A673 (cell line): ENCODE data around the gene FOXK1. TPM values are rescaled to one million over a fixed set of nuclear protein-coding genes. Genes with fewer than 3 reads are reported as not detected.
A peak's percentile ranks its signal among the peaks of the same experiment; 100 is the strongest.

ENCODE experiments used
- BruUV-seq: library from RNA; stranded (reverse); fragments of 400-500 nt; replicated peaks from 2 replicates; lab custom pipeline; 2021; lab: Mats Ljungman, UMichigan
- CTCF ChIA-PET: fragments of 300-600 bp; sonication (Branson Sonifier 250); formaldehyde crosslinking; loops from one replicate; lab custom pipeline; 2022; ENCODE audit warnings: antibody characterized with exemption; lab: Charles Lee
- POLR2A ChIA-PET: fragments of 300-600 bp; sonication (Branson Sonifier 250); formaldehyde crosslinking; loops from one replicate; lab custom pipeline; 2022; ENCODE audit warnings: antibody characterized with exemption; ENCODE audit not compliant: low non-redundant PET; lab: Charles Lee
- DNase-seq: peaks from one replicate; pipeline ENCODE4 v3.0.0-alpha.2; 2015; ENCODE audit warnings: low spot score
- H3K27ac ChIP-seq: fragments of 200-600 bp; sonication (generic); 2 replicates; pipeline ENCODE4 v1.5.1; 2016; ENCODE audit warnings: mixed run types, low read depth, mild to moderate bottlenecking, mixed read lengths, antibody characterized with exemption, low read length; ENCODE audit not compliant: poor library complexity, severe bottlenecking
- H3K27me3 ChIP-seq: fragments of 200-600 bp; sonication (generic); replicated peaks from 2 replicates; pipeline ENCODE4 v1.6.1; 2017; ENCODE audit warnings: mixed run types, low read depth, mild to moderate bottlenecking, mixed read lengths, antibody characterized with exemption, low read length; ENCODE audit not compliant: insufficient read depth, poor library complexity
- H3K36me3 ChIP-seq: fragments of 200-600 bp; sonication (generic); 2 replicates; pipeline ENCODE4 v1.6.1; 2016; ENCODE audit warnings: mixed run types, mild to moderate bottlenecking, mixed read lengths, antibody characterized with exemption, low read length; ENCODE audit not compliant: insufficient read depth, poor library complexity, severe bottlenecking
- H3K4me1 ChIP-seq: fragments of 200-600 bp; sonication (generic); 2 replicates; pipeline ENCODE4 v1.6.1; 2017; ENCODE audit warnings: mixed run types, mild to moderate bottlenecking, mixed read lengths, antibody characterized with exemption, low read length; ENCODE audit not compliant: insufficient read depth, poor library complexity, severe bottlenecking
- H3K4me3 ChIP-seq: fragments of 200-600 bp; sonication (generic); 2 replicates; pipeline ENCODE4 v1.5.1; 2016; ENCODE audit warnings: low read depth, mixed run types, mild to moderate bottlenecking, mixed read lengths, low read length; ENCODE audit not compliant: poor library complexity, severe bottlenecking
- H3K9me3 ChIP-seq: fragments of 200-600 bp; sonication (generic); 2 replicates; pipeline ENCODE4 v1.6.1; 2016; ENCODE audit warnings: mixed run types, low read depth, mild to moderate bottlenecking, mixed read lengths, antibody characterized with exemption, low read length; ENCODE audit not compliant: poor library complexity, severe bottlenecking
- EZH2 ChIP-seq: fragments of 200-600 bp; sonication (generic); IDR thresholded peaks from 2 replicates; pipeline ENCODE4 v1.6.1; 2017; ENCODE audit warnings: borderline replicate concordance, low read depth, mild to moderate bottlenecking, mixed read lengths, antibody characterized with exemption, low read length; ENCODE audit not compliant: poor library complexity, severe bottlenecking
- intact Hi-C: fragments of 100-400 bp; cut with micrococcal nuclease; formaldehyde crosslinking; loops from one replicate; pipeline ENCODE4 v1.10.0; 2022; ENCODE audit not compliant: unreplicated experiment
- total RNA-seq: library from RNA; stranded (reverse); gene quantifications from 2 replicates; pipeline ENCODE4 v1.2.3, GENCODE V29; 2021
- TF ChIP-seq, protein P1 (sequence below): fragments of 300-800, 200-600 bp; sonication (generic); conservative IDR thresholded peaks from 2 replicates; pipeline ENCODE4 v1.5.1; 2017; ENCODE audit warnings: low read depth, mild to moderate bottlenecking, antibody characterized with exemption, low read length, moderate library complexity, mixed read lengths

The FOXK1 gene
- total RNA-seq, 1 experiment from 2014 or later, result 43.8 TPM

DNA sequence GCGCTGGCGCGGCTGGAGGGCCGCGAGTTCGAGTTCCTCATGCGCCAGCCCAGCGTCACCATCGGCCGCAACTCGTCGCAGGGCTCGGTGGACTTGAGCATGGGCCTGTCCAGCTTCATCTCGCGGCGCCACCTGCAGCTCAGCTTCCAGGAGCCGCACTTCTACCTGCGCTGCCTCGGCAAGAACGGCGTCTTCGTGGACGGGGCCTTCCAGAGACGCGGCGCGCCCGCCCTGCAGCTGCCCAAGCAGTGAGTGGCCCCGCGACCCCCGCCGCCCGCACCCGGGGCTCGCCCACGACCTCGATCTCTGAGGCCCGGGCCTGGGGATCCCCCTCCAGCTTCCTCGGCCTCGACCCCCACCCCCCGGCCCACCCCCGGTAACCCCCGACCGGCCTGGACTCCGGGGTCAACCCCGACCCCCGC is 537 bp downstream of the FOXK1 start:
- ChIA-PET CTCF (no interaction called here), POLR2A (interaction anchor here (1.1 kb wide), 1 partner anchor 41 kb away, joined by 3 read pairs; no protein-coding TSS in a partner anchor)
- H3K4me3 ChIP-seq, result peak overlapping the region; percentile 88
- no TSS peak for BruUV-seq
- no peak for TF ChIP-seq EZH2
- TF ChIP-seq, protein P1, sequence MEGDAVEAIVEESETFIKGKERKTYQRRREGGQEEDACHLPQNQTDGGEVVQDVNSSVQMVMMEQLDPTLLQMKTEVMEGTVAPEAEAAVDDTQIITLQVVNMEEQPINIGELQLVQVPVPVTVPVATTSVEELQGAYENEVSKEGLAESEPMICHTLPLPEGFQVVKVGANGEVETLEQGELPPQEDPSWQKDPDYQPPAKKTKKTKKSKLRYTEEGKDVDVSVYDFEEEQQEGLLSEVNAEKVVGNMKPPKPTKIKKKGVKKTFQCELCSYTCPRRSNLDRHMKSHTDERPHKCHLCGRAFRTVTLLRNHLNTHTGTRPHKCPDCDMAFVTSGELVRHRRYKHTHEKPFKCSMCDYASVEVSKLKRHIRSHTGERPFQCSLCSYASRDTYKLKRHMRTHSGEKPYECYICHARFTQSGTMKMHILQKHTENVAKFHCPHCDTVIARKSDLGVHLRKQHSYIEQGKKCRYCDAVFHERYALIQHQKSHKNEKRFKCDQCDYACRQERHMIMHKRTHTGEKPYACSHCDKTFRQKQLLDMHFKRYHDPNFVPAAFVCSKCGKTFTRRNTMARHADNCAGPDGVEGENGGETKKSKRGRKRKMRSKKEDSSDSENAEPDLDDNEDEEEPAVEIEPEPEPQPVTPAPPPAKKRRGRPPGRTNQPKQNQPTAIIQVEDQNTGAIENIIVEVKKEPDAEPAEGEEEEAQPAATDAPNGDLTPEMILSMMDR, result no peak
- intact Hi-C loops, result no loop called here
- DNase-seq, result no peak
- peaks cover 13% of the 10 kb centered on the region for H3K4me1 ChIP-seq
- no peaks in the 10 kb centered on the region for H3K9me3 ChIP-seq
- H3K36me3 ChIP-seq, result peaks cover 5% of the 10 kb centered on the region
- no peaks in the 10 kb centered on the region for H3K27me3 ChIP-seq
- peak overlapping the region; percentile 84 for H3K27ac ChIP-seq

DNA sequence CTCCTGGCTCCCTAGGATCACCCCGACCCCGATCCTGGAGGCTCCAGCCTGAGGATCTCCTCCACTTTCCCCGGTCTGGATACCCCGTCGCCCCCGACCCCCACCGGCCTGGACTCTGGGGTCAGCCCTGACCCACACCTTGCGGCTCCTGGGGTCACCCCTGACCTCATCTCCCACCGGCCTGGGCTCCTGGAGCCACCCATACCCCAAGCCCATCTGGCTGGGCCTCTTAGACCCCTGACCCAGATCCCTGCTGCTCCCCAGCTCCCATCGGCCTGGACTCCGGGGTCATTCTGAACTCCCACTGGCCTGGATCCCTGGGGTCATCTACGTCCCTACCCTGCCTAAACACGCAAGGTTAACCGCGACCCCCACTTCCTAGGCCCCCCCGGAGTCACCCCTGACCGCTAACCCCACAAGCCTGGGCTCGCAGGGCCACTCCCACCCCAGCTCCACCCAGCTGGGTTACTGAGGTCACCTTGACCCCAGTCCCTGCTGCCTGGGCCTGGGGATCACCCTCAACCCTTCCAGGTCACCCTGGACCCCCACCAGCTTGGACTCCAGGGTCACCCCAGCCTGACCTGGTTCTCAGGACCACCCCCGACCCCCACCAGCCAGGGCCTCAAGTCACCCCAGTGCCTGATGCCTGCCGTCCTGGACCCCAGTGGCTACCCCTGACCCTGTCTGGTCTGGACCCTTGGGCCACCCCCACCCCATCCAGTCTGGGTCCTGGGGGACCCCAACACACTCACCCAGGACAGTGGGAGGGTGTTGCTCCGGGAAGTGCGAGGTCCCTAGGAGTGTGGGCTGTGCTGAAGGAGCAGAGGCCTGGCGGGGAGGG is 1.2 kb downstream of the FOXK1 start:
- Histone ChIP-seq H3K36me3 (peaks cover 5% of the 10 kb centered on the region), H3K27me3 (no peaks in the 10 kb centered on the region), H3K4me3 (peak overlapping the region; percentile 88), H3K4me1 (peaks cover 13% of the 10 kb centered on the region), H3K27ac (peak overlapping the region; percentile 84), H3K9me3 (no peaks in the 10 kb centered on the region)
- DNase-seq, result no peak
- BruUV-seq, result no TSS peak
- POLR2A ChIA-PET, result interaction anchor here (1.1 kb wide), 1 partner anchor 42 kb away, joined by 3 read pairs; no protein-coding TSS in a partner anchor
- TF ChIP-seq, protein P1, result no peak
- TF ChIP-seq EZH2, result no peak
- intact Hi-C loops, result no loop called here
- CTCF ChIA-PET, result no interaction called here

DNA sequence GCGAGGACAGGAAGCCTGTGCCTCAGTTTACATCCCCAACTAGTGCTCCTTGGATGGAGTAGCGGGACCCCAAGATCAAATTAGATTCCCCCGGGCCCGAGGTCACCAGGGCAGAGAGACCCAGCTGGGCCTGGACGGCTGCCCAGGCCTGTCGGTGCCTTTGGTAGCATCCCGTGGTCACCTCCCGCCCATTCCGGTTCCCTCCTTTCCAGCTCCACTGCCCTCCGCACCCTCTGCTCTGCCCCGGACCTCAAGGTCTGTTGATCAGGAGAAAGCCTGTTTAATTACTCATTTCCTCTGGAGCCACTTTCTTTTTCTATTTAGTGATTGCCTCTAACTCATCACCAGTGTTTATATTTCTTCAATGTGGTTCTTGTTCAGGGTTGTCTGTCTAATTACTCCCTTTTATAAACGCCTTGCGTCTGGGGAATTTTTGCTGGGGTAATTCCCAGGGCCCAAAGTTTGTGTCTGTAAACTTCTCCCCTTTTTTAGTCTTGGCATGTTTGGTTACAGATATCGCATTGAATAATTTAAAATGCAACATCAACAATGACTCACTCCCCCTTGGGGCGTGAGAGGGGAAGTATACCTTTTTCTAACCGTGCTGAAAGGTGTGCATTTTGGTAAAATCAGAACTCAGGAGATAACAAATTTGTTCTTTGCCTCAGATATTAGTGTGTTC is 1.9 kb downstream of the FOXK1 start:
- peak; percentile 43 for DNase-seq
- Histone ChIP-seq H3K27me3 (no peaks in the 10 kb centered on the region), H3K9me3 (no peaks in the 10 kb centered on the region), H3K4me1 (peaks cover 14% of the 10 kb centered on the region), H3K27ac (peak overlapping the region; percentile 84), H3K4me3 (peak overlapping the region; percentile 88), H3K36me3 (peaks cover 5% of the 10 kb centered on the region)
- intact Hi-C loops, result no loop called here
- CTCF ChIA-PET, result no interaction called here
- TF ChIP-seq, protein P1, result 0 out of 2 replicates have a peak, but pooled peaks have one; percentile 15
- TF ChIP-seq EZH2, result no peak
- BruUV-seq, result TSS peak; percentile 59
- POLR2A ChIA-PET, result no interaction called here
